ENCODE data around the gene CHCHD3.

GRCh38 chr7:132876576-132876975, 205.3 kb downstream of the CHCHD3 start:
- TF ChIP-seq CTCF (IDR thresholded peaks at IDR 0.05) = no peak
- TF ChIP-seq POLR2A (IDR thresholded peaks at IDR 0.05) = no peak
